ENCODE measurements around the gene HMGCS2.

- TF ChIP-seq CTCF (conservative IDR thresholded peaks at IDR 0.05) (no peak), EZH2 (IDR thresholded peaks at IDR 0.05; ENCODE audit: low read depth) (no peak)
Observed at GRCh38 chr1:119740261-119740660, 28.4 kb downstream of the HMGCS2 start.
